T-helper 9 cell (primary cell): ENCODE measurements around the gene SEC24B.

ENCODE experiments used
- DNase-seq: peaks from one replicate; pipeline ENCODE4 v3.0.0-alpha.2; 2020
- total RNA-seq, 2 donors: gene quantifications; one replicate each; lab custom pipeline; 2026; lab: John Stamatoyannopoulos, UW

SEC24B gene
- 78.3 to 78.7 reads per million in 2 donors for total RNA-seq

DNA sequence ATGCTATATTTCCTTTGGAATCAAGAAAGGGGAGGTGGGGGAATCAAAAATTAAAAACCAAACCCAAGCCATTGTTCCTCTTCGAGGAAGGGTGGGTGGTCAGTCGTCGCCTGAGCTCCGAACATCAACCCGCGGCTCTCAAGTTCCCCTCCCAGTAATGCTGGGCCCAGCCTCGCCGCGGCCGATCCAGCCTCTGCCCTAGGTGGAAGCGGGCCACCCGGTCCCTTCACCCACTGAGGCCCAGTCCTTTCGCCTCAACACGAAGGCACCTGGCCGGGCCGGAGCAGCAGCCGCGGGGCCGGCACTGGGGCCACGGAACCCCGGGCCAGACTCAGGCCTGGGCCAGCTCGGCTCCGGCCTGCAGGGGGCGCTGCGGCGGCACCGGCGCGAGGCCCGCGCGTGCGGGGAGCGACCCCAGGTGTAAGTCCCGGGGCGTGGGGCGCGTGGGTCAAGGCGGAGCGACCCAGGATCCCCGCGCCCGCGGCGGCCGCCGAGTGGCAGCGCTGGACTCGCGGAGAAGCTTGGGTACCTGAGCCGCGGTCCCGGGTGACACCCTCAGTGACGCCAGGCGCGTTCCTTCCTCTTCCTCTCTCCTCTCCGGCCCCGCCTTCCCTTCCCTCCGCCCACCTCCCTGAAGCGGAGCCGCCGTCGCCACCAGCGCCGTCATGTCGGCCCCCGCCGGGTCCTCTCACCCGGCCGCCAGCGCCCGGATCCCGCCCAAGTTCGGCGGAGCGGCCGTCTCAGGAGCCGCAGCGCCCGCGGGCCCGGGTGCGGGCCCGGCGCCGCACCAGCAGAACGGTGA is at the start of gene SEC24B:
TSS of gene SEC24B (plus strand) at position 611 of the 802 bp plus-strand sequence. CDS start at position 666, 55 bp downstream.
- peak; percentile 85 for DNase-seq

DNA sequence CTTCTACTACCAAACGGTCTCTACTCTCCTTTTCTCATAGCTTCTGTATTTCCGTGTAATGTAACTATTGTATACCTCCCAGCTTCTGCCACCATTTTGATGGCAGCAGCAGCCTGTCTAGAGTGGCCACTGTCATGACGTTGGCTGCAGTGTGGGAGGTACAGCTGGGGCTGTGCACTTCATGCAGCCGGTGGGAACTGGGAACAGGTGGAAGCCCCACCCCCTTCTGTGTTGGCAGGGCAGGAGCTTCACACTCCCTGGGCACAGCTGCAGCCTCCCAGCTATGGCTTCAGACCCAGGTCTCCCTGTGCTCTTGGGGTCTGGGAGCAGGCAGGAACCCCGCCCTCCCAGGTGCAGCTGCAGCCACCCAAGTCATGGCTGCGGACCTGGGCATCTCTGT is 49.8 kb upstream of the SEC24B start:
- DNase-seq: no peak

DNA sequence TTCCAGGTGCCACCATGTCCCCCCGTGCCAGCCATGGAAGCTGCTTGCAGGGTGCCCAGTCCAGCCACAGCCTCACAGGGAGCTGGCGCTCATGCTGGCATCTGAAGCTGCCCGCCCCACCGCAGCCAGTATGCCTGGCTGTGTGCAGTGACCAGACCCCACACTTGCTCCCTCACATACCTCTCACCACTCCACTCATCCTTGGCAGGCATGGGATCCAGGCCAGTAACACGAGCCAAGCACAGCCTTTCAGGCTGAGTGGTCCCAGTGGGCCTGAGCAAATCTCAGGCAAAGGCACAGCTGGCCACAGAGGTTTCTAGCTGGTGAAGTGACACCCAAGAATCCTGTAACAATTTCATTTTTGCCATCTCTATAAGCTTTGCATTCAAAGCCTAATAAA is 48.4 kb upstream of the SEC24B start:
- DNase-seq: no peak

DNA sequence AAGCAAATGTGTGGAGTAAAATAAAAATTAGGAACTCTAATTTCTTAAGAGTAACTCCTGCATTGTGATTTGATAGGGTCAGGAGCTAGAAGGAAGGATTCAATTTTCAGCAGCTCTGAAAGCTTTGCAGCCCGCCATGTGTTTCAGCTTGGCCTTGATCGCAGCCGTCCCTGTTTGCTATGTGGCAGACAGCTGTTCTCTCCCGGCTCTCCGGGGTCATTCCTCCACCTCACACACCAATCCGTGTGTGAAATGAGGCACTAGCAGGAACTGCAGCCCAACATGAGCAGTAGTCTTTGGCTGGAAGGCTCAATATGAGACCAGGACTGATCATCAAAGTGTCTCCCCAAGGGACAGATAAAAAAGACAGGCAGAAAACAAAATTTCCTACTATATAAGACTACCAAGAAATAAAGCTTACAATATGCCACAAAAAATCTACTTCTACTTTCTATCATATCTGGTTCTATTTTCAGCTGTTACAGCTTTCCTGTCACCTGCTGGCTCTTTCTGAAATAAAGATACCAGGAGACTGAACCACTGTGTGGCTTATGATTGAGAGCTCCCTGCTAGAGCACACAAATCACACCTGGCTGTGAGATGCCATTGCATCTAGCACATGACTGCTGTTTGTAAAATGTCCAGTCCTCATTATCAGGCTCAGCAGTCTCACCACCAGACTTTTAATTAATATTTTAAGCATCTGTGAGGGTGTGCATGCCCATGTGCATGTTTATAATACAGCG is 44.1 kb upstream of the SEC24B start:
- DNase-seq: no peak

DNA sequence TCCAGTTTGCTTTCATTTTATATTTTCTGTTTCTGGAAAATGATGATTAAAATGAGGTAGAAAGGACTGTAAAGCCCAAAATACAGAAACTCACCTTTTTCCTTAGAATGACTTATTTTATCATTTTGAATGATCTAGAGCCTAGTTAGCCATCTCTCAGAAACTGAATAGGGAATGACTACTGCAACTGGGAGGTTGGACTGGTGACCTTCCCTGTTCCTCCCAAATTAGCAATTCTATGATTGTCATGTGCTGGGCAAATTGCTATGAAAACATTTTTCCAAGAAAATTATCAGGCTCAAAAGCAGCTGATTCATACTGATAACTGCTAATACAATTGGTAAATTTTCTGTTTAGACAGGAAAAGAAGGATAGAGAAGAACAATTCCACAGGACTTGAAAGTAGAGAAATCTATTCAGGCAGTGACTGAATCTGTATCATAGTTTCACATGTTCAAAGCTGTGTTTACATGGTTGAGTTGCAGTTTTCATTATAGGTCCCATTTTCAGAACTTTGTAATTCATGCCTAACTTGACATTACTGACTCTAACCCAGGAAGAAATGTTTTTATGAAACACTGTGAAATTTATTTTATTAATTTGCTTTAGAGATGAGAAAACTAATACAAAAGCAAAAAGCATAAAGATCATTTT is 43.4 kb upstream of the SEC24B start:
- no peak for DNase-seq

DNA sequence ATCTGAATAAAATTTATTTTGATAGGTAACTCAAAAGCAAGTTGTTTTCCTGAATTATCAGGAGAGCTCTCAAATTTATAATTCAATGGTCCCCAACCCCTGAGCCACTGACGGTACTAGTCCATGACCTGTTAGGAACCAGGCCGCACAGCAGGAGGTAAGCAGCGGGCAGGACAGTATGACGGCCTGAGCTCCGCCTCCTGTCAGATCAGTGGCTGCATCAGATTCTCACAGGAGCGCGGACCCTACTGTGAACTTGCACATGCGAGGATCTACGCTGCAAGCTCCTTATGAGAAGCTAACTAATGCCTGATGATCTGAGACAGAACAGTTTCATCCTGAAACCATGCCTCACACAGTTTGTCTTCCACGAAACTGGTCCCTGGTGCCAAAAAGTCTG is 37.9 kb upstream of the SEC24B start:
- DNase-seq: no peak

DNA sequence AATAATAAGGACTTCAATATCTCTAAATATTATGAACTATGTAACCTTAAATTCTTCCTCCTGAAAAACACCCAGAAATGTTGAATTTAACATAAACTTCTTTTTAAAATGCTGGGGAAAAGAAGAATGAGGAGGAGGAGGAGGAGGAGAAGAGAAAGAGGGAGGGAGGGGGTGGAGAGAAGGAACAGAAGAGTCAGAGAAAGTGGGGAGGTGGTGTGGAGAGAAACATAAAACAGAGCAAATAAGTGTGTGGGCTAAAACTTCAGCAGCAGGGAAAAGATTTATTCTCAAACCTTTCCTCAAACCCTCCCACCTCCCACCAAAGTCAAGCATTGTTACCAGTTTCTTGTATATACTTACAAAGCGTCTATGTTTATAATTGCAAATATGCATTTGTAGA is 34.7 kb upstream of the SEC24B start:
- DNase-seq: no peak

DNA sequence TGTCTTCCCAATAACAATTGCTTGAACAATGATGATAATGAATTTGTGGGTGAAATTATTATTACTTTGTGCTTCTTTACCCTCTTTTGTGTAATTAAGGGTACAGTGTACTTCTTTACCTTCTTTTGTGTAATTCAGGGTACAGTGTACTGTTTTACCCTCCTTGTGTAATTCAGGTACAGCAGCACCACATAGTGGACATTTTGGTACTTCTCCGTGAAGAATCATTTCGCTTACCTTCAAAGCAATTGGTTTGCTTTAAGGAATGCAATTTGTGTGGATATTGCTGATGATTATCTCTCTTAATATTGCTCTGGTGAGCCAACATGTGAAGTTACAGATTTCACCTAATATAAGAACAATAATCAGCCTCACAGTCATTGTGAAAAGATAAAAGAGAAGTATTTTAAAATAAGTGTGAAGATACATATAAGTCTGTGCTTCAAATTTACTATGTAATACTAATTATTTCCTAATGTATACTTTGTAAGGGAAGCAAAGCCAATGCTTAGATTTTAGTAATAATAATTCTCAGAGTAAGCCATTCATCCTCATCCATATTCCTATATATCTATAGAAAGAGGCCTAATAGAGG is 27.2 kb upstream of the SEC24B start:
- no peak for DNase-seq

DNA sequence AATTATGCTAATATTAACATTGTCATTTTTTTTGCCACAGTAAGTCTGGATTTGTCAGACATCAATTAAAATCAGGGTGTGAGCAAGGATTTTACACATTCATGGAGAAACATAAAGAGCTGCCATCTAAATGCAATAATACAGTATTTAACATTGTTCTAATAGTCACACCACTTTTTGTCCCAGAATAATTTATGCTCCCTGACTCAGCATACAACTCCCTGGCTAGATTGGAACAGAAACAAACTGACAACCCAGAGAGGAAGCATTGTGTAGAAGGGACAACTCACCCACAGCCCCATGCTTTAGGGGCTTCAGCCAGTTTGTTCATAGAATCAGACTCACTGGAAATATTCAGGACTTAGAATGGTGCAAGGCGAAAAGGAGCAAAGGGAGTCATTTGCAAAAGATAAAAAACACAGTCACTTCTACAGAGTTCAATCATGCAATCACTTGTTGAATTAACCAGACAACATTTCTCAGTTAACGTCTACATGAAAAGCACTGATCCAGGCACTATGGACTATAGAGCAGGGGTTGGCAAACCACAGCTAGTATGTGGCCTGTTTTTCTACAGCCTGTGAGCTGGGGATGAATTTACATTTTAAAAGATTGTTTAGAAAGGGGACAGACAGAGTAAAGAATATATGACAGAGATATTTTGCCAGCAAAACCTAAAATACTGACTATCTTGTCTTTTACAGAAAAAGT is 26.4 kb upstream of the SEC24B start:
- DNase-seq: no peak

DNA sequence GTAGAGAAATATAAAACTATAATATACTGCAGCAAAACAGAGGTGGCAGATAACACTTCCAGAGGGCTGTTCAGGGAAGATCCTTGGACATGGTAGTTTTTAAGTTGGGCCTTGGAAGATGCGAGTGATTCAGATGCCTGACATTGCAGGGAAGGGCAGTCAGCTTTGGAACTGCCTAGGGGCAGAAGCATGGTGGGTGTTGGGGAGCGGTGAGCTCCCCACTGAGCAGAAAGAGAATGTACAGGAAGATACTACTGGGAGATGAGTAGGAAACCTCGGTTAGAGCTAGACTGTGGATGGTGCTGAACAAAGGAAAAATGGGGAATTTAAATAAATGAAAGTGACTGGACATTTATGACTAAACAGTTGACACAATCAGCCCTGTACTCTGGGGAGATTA is 24.9 kb upstream of the SEC24B start:
- no peak for DNase-seq

DNA sequence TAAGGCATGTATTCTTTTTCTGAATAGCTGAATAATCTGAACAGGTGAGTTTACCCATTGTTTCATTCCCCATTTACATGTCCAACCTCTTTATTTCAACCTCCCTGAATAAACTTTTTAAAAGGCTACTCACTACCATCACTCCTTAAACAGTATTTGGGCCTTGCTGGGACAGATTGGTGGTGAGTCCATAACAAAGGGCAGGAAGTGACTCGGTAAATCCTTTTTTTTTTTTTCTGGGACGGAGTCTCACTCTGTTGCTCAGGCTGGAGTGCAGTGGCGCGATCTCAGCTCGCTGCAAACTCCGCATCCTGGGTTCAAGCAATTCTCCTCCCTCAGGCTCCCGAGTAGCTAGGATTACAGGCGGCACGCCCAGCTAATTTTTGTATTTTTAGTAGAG is 23.4 kb upstream of the SEC24B start:
- no peak for DNase-seq

DNA sequence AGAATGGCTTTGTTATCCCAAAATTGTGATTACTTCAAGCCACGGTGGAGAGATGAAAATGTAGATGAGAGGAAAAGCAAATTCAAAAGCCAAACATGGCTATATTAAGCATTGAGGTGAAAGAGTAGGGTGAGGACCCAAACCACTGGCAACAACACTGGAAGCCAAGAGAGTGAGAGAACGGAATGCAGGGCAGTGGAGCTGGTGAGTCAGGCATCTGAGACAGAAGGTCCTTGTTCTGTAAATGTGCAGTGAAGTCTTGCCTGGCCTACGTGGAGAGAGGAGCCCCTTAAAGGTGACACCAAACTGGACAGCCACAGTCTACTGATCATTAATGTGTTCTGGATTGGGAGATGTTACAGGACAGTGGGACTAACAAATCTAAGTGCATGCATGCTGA is 22.8 kb upstream of the SEC24B start:
- no peak for DNase-seq

DNA sequence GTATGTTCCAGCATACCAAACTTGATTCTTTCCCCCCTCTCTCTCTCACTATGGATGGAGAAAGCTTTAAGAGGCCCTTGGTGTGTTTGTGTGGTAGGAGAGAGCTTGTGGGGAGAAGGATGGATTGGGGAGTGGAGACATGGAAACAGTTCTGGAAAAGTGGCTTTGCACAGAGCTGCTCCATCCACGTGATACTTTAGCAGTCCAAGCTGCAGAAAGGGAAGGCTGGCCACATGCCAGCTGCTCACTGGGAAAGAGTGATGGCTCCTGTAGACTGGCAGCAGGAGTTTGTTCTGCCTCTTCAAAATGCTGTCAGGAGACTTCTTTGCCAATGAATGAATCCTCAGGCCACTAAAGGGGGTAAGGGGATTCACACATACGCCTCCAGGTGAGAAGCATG is 21.7 kb upstream of the SEC24B start:
- no peak for DNase-seq

DNA sequence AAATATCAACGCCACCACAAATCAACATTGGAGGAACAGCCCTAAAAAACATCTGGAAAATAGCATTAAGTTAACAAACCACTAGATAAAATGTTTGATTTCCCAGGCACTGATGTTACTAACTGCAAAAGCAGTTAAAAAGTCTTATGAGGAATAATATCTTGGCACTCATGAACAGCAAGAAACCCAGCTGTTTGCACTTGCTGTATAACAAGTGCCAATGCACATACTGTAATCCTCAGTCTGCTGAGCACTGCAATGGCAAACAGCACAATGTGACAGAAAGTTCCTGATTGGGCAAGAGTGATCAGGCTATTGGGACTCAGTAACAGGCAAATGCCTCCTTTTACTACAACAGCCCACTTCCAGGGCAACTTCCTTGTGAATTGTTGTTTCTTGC is 20.8 kb upstream of the SEC24B start:
- no peak for DNase-seq

DNA sequence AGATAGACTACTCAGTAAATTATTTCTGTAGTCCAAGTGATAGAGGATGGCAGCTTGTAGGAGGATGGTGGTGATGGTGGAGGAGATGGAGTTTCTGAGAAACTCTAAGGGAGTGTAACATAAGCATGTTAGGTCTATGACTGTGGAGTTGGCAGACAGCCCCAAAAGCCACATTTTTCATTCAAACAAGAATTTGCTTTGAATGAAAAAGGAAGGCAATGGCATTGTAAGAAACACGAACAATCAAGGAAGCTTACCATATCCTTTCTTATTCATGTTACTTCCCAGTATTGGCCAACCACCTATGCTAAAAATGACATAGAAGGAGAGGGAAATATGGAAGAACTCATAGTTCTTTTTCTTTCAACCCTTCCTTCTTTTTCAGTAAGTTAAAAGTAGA is 18.7 kb upstream of the SEC24B start:
- DNase-seq: no peak

DNA sequence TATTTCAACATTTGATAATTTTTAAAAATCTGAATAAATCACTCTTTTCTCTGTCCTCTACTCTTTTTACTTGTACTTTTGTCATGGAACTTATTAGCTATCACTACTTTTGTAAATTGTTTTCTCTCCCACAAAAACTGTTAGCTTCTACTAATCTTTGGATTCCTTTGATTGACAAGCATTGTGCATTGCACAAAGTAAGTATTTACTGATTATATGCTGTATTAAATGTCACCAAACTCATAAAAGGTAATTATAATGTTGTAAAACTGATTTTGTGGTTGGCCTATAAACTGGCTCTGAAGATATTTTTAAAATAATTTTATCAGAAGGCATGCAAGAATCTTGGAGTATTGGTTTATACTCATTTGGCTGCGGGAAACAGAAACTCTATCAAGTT is 15.0 kb upstream of the SEC24B start:
- DNase-seq: no peak

DNA sequence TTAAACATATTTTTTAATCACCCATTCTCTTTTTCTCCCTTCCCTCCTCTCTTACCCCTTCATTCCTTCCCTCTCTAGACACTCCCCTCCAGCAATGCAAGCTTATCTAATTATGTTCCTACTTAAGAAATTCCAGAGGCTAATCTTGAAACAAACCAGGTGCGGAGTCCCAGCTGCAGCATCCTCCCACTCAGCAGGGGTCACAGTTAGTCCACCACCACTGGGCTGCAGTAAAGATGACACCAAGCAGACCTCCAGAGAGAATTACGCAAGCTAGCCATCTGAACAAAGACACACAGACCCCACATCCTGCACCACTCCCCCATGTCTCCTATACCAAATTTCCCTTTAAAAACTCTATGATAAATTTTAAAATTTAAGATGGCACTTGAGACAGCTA is 13.9 kb upstream of the SEC24B start:
- DNase-seq: no peak

DNA sequence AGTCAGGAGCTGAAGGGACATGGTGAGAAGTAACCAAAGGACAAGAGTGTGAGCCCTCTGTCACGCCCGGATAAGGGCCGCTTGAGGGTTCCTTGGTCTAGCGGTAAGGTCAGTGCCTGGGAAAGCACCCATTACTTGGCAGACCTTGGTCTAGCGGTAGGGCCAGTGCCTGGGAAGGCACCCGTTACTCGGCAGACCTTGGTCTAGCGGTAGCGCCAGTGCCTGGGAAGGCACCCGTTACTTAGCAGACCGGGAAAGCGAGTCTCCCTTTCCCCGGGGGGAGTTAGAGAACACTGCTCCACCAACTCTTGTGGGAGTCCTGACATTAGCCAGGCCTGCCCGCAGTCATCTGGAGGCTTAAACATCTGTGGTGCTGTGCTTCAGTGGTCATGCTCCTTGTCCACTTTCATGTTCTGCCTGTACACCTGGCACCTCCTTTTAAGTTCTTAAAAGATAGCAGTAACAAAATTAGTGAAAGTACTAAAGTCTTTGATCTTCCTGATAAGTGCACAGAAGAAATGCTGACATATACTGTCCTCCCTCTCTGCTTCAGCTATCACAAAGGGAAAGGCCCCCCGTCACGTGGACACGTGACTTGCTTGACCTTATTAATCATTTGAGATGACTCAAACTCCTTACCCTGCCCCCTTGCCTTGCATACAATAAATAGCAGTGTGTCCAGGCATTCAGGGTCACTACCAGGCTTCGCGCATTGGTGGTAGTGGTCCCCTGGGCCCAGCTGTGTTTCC is 9.3 kb upstream of the SEC24B start:
- DNase-seq: no peak

DNA sequence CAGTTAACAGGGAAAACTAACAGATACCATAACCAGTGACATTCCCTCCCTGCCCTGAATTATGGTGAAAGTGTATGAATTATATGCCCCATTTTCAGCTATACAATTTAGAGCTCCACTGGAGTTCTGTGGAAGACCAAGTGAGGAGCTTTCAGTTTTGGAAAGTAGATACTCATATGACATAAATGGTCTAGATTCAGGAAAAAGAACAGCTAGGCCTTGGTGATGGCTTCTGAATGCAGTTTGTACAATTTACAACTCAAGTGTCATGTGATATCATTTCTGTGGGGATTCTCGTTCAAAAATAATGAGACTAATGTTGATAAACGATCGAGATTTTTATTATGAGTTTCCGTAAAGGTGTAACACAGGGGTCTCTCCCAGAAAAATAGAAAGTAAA is 8.2 kb upstream of the SEC24B start:
- DNase-seq: no peak

DNA sequence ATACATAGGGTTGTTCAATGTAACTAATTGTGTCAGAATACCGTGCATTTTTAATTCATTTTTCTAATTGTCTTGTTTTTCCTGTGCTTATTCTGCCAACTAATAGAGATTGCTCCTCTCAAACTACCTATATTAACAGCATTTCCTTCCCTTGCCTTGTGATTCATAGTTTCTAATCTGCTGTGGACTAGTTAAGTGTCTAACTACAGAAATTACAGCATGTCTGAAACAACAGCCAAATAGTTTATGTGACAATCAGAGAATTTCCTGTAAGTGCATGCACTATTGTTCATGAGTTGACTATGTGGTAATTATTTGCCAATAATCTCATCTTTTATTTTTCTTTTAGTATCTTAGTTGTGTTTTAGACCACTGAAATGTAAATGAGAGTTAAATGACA is 4.1 kb upstream of the SEC24B start:
- DNase-seq: no peak

DNA sequence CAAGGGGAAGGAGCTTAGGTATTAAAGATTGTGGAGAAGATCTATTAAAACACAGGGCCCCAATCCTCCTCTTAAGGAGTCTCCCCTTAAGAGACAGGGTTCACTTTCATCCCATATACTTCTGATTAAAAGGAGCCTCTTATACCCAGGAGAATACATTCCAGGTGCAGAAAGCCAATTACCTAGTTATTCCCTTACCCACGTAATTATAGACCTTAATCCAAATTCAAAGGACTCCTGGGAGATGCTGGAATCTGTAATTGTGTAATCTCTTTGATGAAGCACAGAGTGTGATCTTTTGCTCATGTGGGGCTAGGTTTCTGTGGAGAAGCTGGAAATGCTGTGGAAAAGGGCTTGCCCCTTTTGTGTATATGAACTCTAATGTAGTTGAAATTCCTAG is 1.4 kb upstream of the SEC24B start:
- DNase-seq: no peak

DNA sequence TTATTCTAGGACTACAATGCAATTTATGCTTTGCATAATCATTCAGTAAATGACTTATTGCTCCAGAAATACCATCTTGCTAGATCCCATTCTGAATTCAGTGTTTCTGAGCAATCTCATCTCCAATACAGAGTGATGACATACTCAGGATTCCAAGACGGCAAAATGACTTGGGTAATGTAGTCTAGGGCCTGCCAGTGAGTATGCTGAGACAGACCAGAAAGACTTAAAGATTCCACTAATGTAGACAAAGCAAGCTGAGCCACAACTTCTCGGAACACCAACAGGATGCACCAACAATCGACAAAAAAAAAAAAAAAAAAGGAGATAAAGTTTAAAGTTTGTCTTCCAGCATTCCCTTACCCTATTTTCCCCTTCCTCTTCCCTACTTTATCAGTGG is 919 bp upstream of the SEC24B start:
- no peak for DNase-seq
